ENCODE data around the gene SLC7A8. TPM values are rescaled to one million over a fixed set of nuclear protein-coding genes. Genes with fewer than 3 reads are reported as not detected.

The SLC7A8 gene
- total RNA-seq, 1 experiment from 2014 or later, result 77.9 TPM

GRCh38 chr14:23148591-23149249 is 34.7 kb downstream of the SLC7A8 start:
- Histone ChIP-seq H3K23me2 (ENCODE audit: insufficient read length, low read depth, low read length, poor library complexity, severe bottlenecking) (no peaks in the 10 kb centered on the region), H3K27ac (ENCODE audit: insufficient read length, low read depth, low read length) (no peak overlapping the region), H3K9me3 (ENCODE audit: control insufficient read depth, low read depth, low read length) (no peaks in the 10 kb centered on the region), H3K79me1 (ENCODE audit: insufficient read depth, low read depth, low read length, poor library complexity, severe bottlenecking) (no peaks in the 10 kb centered on the region), H3K4ac (ENCODE audit: low read depth, low read length) (no peak overlapping the region), H2AK5ac (ENCODE audit: insufficient read length, low read length) (no peak overlapping the region), H3K23ac (ENCODE audit: insufficient read length, low read depth, low read length) (no peak overlapping the region), H4K8ac (replicated peaks; ENCODE audit: insufficient read length, low read depth, low read length) (no peak overlapping the region), H4K5ac (ENCODE audit: insufficient read length, low read depth, low read length) (no peak overlapping the region), H3T11ph (ENCODE audit: low read length) (no peak overlapping the region), H3K27me3 (ENCODE audit: insufficient read depth, low read length) (no peaks in the 10 kb centered on the region), H3K18ac (ENCODE audit: insufficient read length, low read depth, low read length) (no peak overlapping the region), H2AFZ (ENCODE audit: low read length) (no peak overlapping the region), H2BK5ac (ENCODE audit: insufficient read length, low read length) (no peak overlapping the region), H3K4me1 (ENCODE audit: insufficient read depth, low read length) (no peaks in the 10 kb centered on the region), H2BK120ac (ENCODE audit: low read depth, low read length, poor library complexity, severe bottlenecking) (no peak overlapping the region), H3K79me2 (ENCODE audit: insufficient read depth, low read length) (no peaks in the 10 kb centered on the region; the same call in 1 of the 2 replicates), H3K14ac (ENCODE audit: insufficient read depth, low read length) (no peak overlapping the region), H4K91ac (ENCODE audit: insufficient read length, low read depth, low read length) (no peak overlapping the region), H3K4me2 (ENCODE audit: insufficient read depth, insufficient read length, low read length) (no peak overlapping the region), H4K20me1 (ENCODE audit: control insufficient read depth, insufficient read depth, insufficient read length) (no peaks in the 10 kb centered on the region), H2BK15ac (ENCODE audit: low read depth, low read length) (no peak overlapping the region), H3K9ac (ENCODE audit: extremely low read depth, insufficient read length, low read length) (no peak overlapping the region), H2BK12ac (ENCODE audit: insufficient read length, low read depth, low read length) (no peak overlapping the region), H3K56ac (ENCODE audit: insufficient read length, low read depth, low read length) (no peak overlapping the region), H2BK20ac (ENCODE audit: low read depth, low read length, poor library complexity, severe bottlenecking) (no peak overlapping the region)
- WGBS (ENCODE audit: extremely low coverage, insufficient read length, low lambda C conversion rate), result no CpG with 5 or more reads among the region's 5 CpGs
- TF ChIP-seq CTCF (conservative IDR thresholded peaks at IDR 0.05), result no peak
- Mint-ChIP-seq H3K9me3 (peaks cover 0 to 2% of the 10 kb centered on the region in 2 experiments; a peak in 2 of 5 replicates), H3K36me3 (ENCODE audit: insufficient read depth in 1 of 3, low read depth in 3 of 3) (peaks cover 36 to 45% (median 42%) of the 10 kb centered on the region in 3 experiments), H3K27me3 (ENCODE audit: low read depth) (no peaks in the 10 kb centered on the region; the same call in 1 of the 2 replicates), H3K4me1 (peaks cover under 1 to 16% of the 10 kb centered on the region in 2 experiments), H3K27ac (no peak overlapping the region), H3K4me3 (no peak overlapping the region)
- no peak for DNase-seq

Data from H9 (cell line).